HG03175 (cell line): ENCODE results near the gene ADAP1.
A peak's percentile ranks its signal among the peaks of the same experiment; 100 is the strongest.
"Not testable (repeated sequence)": the region's sequence is repeated elsewhere in the genome, so short reads cannot be mapped to it uniquely, and the experiment has no call there.

Experiments used
- ATAC-seq: cut with Tn5 transposase; IDR thresholded peaks from one replicate; pipeline ENCODE4 v1.9.1; 2021; ENCODE audit warnings: mild to moderate bottlenecking, moderate library complexity; ENCODE audit not compliant: unreplicated experiment

The ADAP1 gene

DNA sequence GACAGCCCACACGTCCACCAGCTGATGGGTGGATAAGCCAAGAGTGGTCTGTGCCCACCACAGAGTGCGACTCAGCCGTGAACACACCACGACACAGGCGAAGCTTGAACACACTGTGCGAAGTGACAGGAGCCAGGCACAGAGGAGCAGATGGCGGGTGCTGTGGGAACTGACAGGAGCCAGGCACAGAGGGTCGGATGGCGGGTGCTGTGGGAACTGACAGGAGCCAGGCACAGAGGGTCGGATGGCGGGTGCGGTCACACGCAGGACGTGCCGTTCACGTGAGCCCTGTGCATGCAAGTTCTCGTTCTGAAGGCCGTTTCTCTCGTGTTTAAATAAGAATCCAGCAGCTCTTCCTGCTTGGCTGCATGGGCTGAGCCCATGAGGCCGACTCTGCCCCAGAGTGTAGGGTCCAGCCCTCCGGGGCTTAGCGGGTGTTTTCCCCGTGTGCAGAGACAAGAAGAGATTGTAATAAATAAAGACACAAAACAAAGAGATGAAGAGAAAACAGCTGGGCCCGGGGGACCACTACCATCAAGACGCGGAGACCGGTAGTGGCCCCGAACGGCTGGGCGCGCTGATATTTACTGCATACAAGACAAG is 5.9 kb upstream of the ADAP1 start:
- ATAC-seq: no peak

DNA sequence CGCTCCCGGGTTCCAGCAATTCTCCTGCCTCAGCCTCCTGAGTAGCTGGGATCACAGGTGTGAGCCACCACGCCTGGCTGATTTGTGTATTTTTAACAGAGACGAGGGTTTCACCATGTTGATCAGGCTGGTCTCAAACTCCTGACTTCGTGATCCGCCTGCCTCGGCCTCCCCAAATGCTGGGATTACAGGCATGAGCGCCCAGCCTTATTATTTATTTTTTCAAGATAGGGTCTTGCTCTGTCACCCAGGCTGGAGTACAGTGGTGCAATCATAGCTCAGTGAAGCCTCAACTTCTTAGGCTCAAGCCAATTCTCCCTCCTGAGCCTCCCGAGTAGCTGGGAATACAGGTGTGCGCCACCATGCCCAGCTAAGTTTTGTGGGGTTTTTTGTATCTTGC is 5.3 kb upstream of the ADAP1 start:
- not testable (repeated sequence) for ATAC-seq

- no peak for ATAC-seq
Observed at GRCh38 chr7:959271-959670, 4.8 kb upstream of the ADAP1 start.

DNA sequence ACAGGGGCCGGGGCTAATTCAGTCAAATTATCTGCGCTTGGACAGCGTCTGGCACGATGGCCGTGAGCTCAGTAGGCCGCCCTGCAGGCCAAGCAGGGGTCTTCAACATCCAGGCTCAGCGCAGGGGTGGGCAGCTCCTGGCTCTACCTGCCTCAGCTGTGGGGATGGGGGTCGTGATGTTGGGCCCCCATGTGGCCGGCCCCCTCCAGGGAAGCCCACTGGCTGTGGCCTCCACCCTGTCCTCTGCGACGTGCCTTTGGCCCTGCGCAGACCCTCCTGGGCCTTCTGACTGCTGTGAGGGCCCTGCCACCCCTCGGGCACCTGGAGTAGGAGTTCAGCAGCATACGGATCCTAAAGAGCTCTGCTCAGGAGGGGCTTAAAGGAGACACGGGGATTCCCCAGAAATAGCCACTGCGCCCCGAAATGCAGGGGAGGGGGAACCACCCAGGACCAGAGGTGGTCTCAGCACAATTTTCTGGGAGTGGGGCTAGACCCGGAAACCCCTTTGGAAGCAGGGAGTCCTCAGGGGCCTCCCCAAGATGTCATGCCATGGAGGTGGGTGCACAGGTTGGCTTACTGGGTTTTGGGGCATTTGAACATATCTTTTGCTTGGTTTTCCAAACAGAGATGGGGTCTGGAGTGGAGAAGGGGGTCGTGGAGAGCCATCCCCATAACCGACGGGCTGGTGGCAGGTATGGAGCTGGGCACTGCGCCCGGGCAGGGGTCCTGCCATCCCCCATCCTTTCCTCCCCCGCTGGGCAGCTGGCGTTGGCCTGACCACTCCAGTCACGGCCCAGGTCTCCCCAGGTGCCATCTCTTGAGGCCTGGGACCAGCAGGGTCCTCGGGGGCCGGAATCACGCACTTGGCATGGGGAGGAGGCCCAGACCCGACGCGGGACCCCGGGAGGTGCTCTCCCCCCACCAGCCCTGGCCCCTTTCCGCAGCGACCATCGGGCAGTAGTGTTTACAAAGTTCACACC is 4.0 kb upstream of the ADAP1 start:
- ATAC-seq: no peak

- ATAC-seq: no peak
Observed at GRCh38 chr7:957418-958220, 3.1 kb upstream of the ADAP1 start.

DNA sequence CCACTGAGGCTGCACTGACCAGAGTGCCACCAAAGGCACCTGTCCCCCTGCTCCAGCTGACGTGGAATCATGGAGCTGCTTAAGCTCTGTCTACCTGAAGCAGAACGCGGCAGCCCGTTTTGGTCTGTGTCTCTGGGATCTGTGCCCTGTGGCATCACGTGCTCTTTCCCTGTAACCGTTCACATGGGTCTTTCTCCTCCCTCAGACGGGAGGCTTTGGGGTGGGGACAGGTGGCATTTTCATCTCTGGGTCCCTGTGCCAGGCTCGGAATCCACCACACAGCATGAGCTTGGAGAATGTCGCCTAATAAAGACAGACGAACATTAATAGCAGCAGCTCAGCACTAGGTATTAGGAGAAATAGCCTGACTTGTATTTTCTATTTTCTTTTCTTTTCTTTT is 1.6 kb upstream of the ADAP1 start:
- ATAC-seq: no peak

DNA sequence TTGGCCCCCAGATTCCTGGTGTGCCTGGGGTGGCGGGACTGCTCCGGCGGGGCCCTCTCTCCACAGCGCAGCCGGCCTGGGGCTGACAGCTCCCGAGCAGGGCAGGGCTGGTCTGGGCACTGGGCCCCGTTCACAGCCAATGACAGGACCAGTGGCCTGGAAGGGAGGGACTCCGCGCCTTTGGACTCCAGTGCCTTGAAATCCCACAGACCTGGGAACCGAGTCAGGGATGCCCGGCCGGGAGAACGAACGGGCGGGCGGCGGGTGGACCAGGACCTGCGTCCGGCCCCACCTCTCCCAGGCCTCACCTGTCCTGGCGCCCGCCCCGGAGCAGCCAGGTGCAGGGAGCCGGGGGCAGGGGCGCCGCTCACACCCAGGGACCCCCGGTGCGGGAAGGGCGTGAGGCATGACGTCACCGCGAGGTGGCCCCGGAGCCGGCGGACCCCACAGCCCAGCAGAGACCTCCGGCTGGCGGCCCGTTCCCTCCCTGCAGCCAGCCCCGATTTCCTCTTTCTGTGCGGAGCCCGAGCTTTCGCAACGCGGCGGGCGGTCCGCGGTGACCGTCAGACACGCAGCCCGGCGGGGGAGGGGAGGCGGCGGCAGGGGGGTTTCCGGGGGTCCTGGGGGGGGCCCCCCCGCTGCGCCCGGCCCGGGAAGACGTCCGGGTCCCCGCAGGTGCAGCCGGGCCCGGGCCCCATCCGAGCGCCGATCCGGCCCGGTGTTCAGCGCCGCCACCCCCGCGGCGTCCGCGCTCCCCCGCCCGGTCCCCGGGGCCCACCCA is 743 bp downstream of the ADAP1 start:
- ATAC-seq: peak; percentile 21

- ATAC-seq: no peak
Observed at GRCh38 chr7:952548-953441, 1.7 kb downstream of the ADAP1 start.

- ATAC-seq: no peak
Observed at GRCh38 chr7:951881-952547, 2.5 kb downstream of the ADAP1 start.

GRCh38 chr7:949021-949934 is 5.2 kb downstream of the ADAP1 start:
- ATAC-seq: no peak

- no peak for ATAC-seq
Observed at GRCh38 chr7:947391-948210, 6.9 kb downstream of the ADAP1 start.

GRCh38 chr7:946256-946996 is 8.1 kb downstream of the ADAP1 start:
- no peak for ATAC-seq

- ATAC-seq: no peak
Observed at GRCh38 chr7:945556-946255, 8.8 kb downstream of the ADAP1 start.

DNA sequence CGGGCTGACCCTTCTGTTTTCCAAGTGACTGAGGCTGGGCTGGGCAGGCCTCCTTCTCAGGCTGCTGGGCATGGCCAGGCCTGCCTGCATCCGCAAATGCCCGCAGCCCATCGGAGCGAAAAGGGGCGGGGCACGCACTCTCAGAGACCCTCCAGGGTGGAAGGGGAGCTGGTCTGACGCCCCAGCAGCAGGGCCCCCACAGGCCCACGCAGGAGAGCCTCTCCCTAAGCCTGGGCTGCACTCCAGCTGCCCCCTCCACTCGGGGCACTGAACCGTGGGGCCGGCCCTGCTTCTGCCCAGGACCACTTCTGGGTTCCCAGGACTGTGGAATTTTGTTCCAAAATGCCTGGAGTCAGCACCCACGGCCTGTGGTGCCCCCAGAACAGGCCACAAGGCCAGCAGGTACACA is 9.3 kb downstream of the ADAP1 start:
- no peak for ATAC-seq

DNA sequence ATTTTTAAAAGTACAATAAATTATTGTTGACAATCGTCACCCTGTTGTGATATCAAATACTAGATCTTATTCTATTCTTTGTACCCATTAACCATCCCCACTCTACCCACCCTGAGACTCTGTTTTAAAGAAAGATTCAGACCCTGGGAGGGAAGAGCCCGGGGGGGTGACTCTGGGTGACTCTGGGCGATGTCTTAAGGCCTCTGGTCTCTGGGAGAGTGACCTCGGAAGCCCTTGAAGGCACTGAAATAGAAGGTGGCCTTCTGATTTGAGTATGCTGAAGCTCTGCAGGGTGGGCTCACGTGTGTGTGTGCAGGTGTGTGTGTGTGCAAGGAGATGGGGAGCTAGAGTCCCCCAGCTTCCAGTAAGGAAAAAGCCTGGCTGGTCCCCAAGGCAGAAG is 9.7 kb downstream of the ADAP1 start:
- ATAC-seq: no peak

DNA sequence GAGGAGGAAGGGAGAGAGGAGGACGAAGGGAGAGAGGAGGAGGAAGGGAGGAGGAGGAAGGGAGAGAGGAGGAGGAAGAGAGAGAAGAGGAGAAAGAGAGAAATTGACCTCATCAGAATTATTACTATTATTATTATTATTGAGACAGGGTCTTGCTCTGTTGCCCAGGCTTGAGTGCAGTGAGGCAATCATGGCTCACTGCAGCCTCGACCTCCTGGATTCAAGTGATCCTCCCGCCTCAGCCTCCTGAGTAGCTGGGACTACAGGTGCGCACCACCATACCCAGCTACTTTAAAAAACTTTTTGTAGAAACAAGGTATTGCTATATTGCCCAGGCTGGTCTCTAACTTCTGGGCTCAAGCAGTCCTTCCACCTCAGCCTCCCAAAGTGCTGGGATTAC is 10.7 kb downstream of the ADAP1 start:
- ATAC-seq: not testable (repeated sequence)
